SK-N-MC (cell line): ENCODE measurements around the gene MOSPD3.

Experiments used
- DNase-seq: peaks from one replicate; pipeline ENCODE4 v3.0.0-alpha.2; 2011; ENCODE audit warnings: low read depth, low spot score
- H3K27ac ChIP-seq: fragments of 200-600 bp; sonication (generic); 2 replicates; pipeline ENCODE4 v1.5.1; 2016; ENCODE audit warnings: mixed run types
- H3K36me3 ChIP-seq: fragments of 200-600 bp; sonication (generic); 2 replicates; pipeline ENCODE4 v1.6.1; 2017; ENCODE audit warnings: antibody characterized with exemption, low read length, mixed read lengths; ENCODE audit not compliant: insufficient read depth
- H3K4me3 ChIP-seq: fragments of 200-600 bp; sonication (generic); 2 replicates; pipeline ENCODE4 v1.5.1; 2016
- H3K9ac ChIP-seq: fragments of 200-600 bp; sonication (generic); 2 replicates; pipeline ENCODE4 v1.8.0; 2017; ENCODE audit warnings: mixed run types, mixed read lengths; ENCODE audit not compliant: insufficient read length
- H3K9me3 ChIP-seq: fragments of 200-600 bp; sonication (generic); 2 replicates; pipeline ENCODE4 v1.6.1; 2017; ENCODE audit warnings: low read depth, mild to moderate bottlenecking, antibody characterized with exemption, low read length, moderate library complexity, mixed read lengths
- EZH2 ChIP-seq: fragments of 200-600 bp; sonication (generic); IDR thresholded peaks from one replicate; pipeline ENCODE4 v1.6.1; 2017; ENCODE audit warnings: antibody characterized with exemption
- FOXP2 ChIP-seq: optimal IDR thresholded peaks from 2 replicates; pipeline ENCODE3; 2011; ENCODE audit warnings: mild to moderate bottlenecking, moderate library complexity; ENCODE audit not compliant: insufficient read depth; ENCODE audit errors: extremely low read length, control extremely low read depth
- POLR2AphosphoS5 ChIP-seq: IDR thresholded peaks from 2 replicates; pipeline ENCODE4 v1.6.1; 2012; ENCODE audit warnings: mild to moderate bottlenecking, low read depth, low read length, borderline replicate concordance

The MOSPD3 gene

GRCh38 chr7:100574362-100575205 lies 37.8 kb upstream of the MOSPD3 start:
- Histone ChIP-seq H3K4me3 (no peak overlapping the region), H3K9ac (no peak overlapping the region), H3K9me3 (no peaks in the 10 kb centered on the region), H3K36me3 (peaks cover 4% of the 10 kb centered on the region; the same call in 1 of the 2 replicates), H3K27ac (no peak overlapping the region)
- no peak for DNase-seq
- TF ChIP-seq EZH2 (no peak), POLR2AphosphoS5 (no peak), FOXP2 (no peak)

- no peak for TF ChIP-seq POLR2AphosphoS5
- no peak for TF ChIP-seq FOXP2
- no peak overlapping the region for H3K9ac ChIP-seq
- peaks cover 9% of the 10 kb centered on the region; the same call in 1 of the 2 replicates for H3K36me3 ChIP-seq
- no peak overlapping the region for H3K27ac ChIP-seq
- no peak overlapping the region for H3K4me3 ChIP-seq
- no peak for DNase-seq
- H3K9me3 ChIP-seq: no peaks in the 10 kb centered on the region
Observed at GRCh38 chr7:100575206-100575631, 37.1 kb upstream of the MOSPD3 start.

GRCh38 chr7:100575746-100576383 lies 36.5 kb upstream of the MOSPD3 start:
- TF ChIP-seq POLR2AphosphoS5: no peak
- no peak for TF ChIP-seq FOXP2
- TF ChIP-seq EZH2: no peak
- no peaks in the 10 kb centered on the region for H3K9me3 ChIP-seq
- peaks cover 16% of the 10 kb centered on the region for H3K36me3 ChIP-seq
- no peak overlapping the region for H3K27ac ChIP-seq
- no peak for DNase-seq
- no peak overlapping the region for H3K9ac ChIP-seq
- no peak overlapping the region for H3K4me3 ChIP-seq

GRCh38 chr7:100576384-100576993 lies 35.9 kb upstream of the MOSPD3 start:
- peaks cover 22% of the 10 kb centered on the region for H3K36me3 ChIP-seq
- no peak for DNase-seq
- TF ChIP-seq EZH2 (no peak), FOXP2 (no peak), POLR2AphosphoS5 (no peak)
- no peak overlapping the region for H3K27ac ChIP-seq
- no peak overlapping the region for H3K4me3 ChIP-seq
- H3K9me3 ChIP-seq: no peaks in the 10 kb centered on the region
- no peak overlapping the region for H3K9ac ChIP-seq

- Histone ChIP-seq H3K9ac (no peak overlapping the region), H3K36me3 (peaks cover 27% of the 10 kb centered on the region), H3K9me3 (no peaks in the 10 kb centered on the region), H3K27ac (no peak overlapping the region), H3K4me3 (no peak overlapping the region)
- no peak for DNase-seq
- TF ChIP-seq POLR2AphosphoS5 (no peak), EZH2 (no peak), FOXP2 (no peak)
Observed at GRCh38 chr7:100577103-100577502, 35.2 kb upstream of the MOSPD3 start.

GRCh38 chr7:100577507-100577906 lies 34.8 kb upstream of the MOSPD3 start:
- TF ChIP-seq POLR2AphosphoS5: no peak
- no peak for TF ChIP-seq FOXP2
- TF ChIP-seq EZH2: no peak
- no peak overlapping the region for H3K9ac ChIP-seq
- DNase-seq: no peak
- no peak overlapping the region for H3K27ac ChIP-seq
- no peaks in the 10 kb centered on the region for H3K9me3 ChIP-seq
- H3K4me3 ChIP-seq: no peak overlapping the region
- peaks cover 29% of the 10 kb centered on the region for H3K36me3 ChIP-seq

GRCh38 chr7:100578246-100579183 lies 33.8 kb upstream of the MOSPD3 start:
- no peak for DNase-seq
- Histone ChIP-seq H3K9me3 (no peaks in the 10 kb centered on the region), H3K36me3 (peaks cover 29% of the 10 kb centered on the region), H3K27ac (no peak overlapping the region), H3K4me3 (no peak overlapping the region), H3K9ac (no peak overlapping the region)
- no peak for TF ChIP-seq EZH2
- TF ChIP-seq POLR2AphosphoS5: no peak
- no peak for TF ChIP-seq FOXP2
